GF-D8 (cell line): ENCODE results near the gene CELF2.
"Not testable (repeated sequence)": the region's sequence is repeated elsewhere in the genome, so short reads cannot be mapped to it uniquely, and the experiment has no call there.

Experiments
- DNase-seq: peaks from one replicate; lab custom pipeline; 2025; lab: John Stamatoyannopoulos, UW

Gene CELF2

DNA sequence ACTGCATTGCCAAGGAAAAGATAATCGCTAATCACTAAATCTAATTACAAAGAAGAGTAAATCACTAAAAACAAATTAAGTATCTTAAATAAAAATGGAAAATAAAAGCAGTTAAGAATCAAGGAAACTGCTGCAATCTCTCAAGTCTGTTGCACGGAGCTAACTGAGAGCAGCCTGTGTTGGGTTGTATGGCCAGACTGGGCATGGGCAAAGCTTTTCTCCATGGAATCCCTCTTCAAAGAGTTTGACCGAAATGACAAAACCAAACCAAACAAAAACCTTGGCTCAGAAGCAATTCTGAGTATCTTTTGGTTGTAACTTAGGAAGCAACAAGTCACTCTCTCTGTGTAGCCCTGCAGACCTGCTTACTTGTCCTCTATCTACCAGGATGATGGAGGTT is 78.8 kb downstream of the CELF2 start:
- DNase-seq, result no peak

DNA sequence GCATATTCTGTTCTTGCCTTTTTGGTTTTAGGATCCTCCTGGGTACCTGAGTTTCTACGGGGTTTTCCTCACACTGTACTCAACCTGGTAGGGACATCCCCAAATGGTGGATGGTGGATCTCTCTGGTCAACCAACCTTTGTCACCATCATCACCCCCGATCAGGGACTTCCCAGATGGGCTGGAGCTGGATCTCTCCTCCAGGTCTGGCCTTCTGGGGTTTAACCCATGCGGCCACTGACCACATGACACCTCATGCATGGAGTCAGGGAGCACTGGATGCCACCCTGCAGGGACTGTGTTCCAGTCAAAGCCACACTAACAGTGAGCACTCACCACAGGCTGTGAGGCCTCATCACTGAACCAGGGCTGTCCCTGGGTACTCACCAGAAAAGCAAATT is 80.0 kb downstream of the CELF2 start:
- no peak for DNase-seq

DNA sequence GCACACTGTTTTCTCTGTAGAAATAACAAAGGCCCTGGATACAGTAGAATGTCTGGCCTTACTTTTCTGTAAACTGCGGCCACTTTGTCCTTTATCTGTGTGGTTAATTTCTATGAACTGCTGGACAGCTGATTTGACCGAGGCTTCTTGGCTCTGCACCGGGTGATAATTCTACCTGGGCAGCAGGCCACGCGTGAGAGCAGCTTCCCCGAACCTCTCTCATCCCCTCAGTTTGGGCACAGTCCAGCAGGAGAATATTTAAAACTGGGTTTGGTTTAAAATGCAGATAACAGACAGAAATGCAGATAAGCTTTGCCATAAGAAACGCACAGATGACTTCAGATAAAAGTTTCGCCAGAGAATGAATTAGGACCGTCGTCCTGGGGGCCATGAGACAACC is 81.0 kb downstream of the CELF2 start:
- no peak for DNase-seq

DNA sequence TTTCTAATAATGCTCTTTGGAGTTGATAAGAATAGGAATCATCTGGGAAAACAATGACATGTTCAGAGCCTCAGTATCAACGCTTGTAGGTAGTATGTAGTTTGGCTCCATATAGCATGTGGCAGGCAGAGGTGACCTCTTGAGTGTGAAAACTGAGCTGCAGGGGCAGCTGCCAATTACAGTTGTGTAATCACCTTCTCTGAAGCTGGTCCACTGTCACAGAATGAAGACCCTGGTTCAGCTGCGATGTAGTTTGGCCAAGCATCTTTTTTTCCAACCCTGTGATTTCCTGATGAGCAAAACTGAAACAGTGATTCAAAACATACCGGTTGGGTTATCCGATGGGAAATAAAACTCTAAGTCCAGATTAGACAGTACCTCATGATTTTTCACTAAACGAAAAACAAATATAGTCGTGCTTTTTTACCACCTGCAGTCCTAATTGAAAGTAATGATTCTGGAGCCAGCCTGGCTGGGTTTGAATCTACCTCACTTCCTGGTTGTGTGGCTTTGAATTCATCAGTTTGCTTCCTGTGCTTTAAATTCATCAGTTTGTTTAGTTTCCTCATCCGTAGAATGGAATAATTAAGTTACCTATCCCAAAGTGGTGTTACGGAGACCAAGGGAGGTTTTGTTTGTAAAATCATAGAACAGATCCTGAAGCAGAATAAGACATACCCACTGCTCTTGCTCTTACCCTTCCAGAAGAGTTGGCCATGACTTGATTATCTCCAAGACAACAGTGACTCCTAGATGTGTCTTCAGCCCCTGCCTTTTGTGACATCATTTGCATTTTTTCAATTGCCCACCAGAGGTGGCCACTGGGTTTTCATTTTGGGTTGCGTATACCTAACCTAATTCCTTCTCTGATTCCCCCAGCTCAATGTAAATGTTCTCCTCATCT is 87.4 kb downstream of the CELF2 start:
- DNase-seq, result no peak

DNA sequence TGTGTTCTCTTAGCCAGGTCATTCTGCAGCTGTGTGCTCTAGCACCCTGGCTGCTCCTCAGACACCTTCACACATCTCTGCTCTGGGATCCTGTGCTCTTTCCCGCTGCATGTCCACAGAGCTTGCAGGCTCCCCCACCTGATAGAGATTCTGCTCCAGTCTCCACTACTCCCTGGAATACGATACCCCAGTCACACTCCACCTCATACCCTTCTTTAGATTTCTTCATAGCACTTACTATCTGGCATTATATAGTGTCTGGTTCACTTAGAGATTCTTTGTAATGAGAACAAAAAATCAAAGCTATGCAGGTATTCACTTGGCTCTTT is 88.0 kb downstream of the CELF2 start:
- DNase-seq, result no peak

DNA sequence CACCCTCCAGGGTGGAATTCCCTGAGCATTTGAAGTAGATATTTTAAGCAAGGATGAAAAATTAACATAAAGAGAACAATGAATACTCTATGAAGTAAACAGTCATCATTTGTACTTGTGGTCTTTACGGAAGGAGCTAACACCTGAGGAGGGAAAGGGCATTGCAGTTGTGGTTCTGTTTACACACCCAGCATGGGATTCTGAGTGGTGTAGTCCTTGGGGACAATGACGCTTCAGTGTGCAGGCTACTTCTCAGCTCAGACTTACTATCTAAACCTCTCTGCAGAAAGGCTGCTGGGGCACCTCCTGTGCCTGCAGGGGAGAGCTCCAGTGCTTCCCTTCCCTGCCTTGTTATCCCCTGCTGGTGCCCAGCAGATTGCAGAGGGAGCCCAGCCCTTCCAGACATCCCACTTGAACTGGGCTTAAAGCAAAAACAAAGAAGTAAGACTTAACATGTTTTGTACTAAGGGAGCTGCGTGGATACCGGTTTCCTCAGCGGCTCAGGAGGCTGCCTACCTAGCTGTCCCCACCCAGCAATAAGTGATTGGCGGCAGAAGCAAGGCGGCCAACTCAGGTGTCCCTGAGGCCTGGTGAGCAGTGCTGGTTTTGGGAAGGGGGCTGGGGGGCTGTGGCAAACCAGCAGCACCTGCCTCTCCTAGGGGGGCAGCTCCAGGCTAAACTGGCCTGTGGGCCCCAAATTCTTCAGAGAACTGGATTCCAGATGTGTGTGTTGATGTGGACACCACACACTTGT is 89.1 kb downstream of the CELF2 start:
- DNase-seq, result no peak

DNA sequence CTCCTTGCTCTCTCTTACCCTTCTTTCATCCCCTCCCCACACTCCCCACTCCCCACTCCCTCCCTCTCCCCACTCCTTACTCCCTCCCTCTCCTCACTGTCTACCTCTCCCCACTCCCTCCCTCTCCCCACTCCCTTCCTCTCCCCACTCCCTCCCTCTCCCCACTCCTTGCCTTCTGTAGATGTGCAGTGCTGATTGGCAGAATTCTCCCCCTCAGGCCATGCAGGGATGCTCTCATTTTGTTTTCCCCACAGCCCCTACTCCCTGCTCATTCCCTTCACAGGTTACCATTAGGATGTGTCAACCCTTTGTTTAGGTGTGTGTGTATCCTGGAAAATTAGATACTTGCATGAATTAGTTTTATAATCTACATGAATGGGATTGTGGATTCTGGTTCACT is 90.3 kb downstream of the CELF2 start:
- no peak for DNase-seq

DNA sequence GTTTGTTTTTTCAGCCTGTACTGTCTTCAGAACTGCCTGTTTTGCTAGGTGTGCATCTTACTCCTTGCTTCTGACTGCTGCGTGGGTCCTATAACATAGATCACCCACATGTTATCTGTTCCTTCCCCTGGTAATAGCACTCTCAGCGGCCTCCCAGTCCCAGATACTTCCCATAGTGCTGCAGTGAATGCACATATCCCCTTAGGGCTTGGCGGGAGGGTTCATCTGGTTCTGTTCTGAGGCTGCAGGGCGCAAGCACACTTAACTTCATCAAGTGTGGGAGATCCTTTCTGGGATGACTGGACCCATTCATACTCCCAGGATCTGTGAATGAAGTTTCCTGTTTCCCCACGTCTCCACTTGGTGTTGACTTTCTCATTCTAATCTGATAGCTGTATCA is 90.7 kb downstream of the CELF2 start:
- DNase-seq, result no peak

DNA sequence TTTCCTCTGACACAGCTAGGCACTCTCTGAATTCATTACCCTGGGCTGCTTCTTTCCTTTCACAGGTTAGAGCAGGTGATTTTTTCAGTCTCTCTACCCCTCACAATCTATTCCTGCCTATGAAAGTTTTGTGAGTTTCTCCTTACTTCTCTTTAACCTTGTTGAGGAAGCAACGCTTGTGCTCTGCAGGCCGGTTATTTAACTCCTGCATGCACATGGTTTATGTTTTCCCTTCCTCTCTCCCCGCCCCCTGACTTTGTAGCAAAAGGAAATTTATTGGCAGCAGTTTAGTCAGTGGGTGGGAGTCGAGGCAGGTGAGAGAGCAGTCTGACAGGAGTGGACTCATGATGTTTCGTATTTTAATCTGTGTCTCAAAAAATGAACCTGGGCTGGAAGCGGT is 91.9 kb downstream of the CELF2 start:
- no peak for DNase-seq

DNA sequence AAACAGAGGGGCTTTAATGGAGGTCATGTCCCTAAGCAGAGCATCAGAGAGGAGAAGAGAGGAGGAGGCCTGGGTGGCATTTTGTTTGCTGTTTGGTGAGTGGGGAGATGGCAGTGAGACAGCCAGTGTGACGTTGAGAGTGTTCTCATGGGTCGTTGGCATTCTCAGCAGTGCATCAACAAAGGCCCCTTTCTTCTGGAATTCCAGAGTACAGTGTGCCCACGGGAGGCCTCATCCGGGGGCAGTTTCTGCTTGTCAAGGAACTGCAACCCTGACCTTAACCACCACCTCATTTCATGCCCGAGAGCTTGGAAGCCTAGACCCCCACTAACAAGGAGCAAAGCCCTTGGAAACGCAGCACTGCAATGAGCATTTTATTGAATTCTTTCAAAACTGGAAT is 92.9 kb downstream of the CELF2 start:
- no peak for DNase-seq

DNA sequence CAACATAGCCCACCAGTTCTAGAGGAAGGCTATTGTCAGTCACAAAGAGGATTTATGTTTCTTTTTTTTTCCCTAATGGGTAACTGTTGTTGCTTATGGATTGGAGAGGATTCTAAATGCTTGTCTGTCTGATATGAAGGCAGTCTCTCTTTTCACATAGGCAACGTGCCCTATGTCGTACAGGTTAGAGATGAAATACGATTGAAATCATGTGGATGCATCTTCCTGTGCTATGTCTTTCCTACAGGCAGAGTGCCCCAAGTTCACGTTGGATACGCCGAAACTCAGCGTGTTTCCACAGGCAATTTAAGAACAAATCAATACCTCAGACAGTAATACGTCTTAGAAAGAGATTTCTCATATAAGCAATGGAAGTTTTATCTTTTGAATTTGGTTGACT is 93.8 kb downstream of the CELF2 start:
- DNase-seq, result no peak

DNA sequence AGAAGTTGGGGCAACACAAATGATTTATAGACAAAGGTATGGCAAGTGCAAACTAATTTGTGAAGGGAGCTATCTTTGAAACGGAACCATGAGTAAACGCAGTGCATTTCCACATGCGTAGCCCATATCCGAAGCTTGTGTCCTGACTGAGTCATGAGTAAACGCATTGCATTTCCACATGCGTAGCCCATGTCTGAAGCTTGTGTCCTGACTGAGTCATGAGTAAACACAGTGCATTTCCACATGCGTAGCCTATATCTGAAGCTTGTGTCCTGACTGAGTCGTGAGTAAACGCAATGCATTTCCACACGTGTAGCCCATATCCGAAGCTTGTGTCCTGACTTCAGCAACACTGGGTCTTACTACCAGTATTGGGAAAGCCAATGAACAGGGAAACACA is 95.0 kb downstream of the CELF2 start:
- no peak for DNase-seq

DNA sequence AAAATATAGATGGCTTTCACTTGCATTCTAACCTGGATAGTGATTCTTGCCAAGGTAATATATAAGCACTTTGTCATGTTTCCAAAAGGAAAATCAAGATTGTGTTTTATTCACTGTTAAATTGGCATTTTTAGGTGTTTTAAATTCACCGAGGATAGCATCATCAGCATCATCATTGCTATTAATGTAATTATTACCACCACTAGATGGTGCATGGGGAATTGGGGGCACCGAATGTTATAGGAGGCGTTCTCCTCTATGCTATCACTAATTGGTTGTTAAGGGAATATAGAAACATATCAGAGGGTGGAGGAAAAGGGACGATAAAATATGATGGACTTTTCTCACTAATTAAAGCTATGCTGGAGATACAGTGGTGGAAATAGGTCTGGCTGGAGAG is 95.5 kb downstream of the CELF2 start:
- no peak for DNase-seq

DNA sequence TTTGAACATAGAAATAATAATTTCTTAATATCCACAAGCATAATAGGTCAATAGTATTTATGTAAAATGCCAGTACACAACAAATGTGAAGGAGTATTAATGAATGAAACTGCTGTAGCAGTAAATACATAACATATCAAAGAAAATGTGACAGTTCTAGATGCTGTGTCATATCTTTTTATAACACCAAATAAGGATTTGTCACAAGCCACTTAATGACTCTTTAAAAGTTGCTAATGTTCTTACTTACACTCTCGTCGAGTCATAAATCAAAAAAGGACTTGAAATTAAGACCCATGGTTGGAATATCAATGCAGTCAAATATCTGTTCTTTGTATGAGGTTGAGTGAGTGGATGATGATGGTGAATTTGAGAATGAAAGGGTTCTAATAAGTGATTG is 96.6 kb downstream of the CELF2 start:
- no peak for DNase-seq

DNA sequence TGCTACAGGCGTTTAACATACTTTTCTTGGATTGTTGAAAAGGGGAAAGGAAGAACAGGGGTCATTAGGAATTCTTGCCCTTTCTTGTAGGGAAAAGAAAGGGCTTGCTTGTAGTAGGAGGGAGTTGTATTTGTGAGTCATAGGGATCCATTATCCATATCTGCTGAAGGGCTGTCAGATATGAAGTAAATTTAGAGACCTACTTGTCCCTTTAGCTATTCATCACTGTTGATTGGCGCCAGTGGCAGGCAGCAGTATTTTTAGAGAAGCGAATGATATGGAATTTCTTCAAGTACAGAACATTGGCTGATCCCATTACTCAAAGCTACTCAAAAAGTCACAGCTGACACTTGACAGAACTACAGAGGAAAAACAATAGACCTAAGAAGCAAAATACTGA is 97.7 kb downstream of the CELF2 start:
- no peak for DNase-seq

DNA sequence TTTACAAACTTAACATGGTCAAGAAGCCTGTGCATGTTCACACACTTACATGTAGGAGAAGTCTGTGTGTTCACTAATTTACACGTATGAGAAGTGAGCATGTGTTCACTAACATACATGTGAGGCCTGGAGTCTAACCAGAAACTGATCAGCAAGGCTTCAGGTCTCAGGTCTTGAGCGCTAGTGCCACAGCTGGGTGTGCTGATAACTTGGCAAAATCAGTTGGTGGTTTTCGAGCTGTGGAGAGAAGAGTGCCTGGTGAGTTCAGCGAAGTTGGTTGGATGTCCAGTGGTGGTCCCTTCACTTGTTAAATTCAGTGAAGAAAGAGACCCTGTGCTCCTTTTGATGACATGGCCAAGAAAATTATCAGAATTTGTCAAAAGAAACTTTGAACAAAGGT is 98.7 kb downstream of the CELF2 start:
- DNase-seq, result no peak

DNA sequence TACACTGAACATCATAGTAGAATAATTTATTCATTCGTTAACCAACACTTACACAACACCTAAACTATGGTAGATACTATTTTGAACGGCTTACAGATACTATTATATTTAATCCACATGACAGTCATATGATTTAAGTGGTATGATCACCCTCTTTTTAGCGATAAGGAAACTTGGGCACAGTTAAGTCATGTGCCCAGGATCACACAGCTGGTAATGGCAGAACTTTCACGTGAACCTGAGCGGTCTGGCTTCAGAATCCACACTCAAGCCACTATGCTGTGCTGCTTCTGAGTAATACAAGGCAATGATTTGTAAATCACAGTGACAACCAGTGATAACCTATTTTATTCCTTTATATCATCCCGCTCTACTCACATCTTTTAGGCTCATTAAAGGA is 99.1 kb downstream of the CELF2 start:
- DNase-seq, result no peak

DNA sequence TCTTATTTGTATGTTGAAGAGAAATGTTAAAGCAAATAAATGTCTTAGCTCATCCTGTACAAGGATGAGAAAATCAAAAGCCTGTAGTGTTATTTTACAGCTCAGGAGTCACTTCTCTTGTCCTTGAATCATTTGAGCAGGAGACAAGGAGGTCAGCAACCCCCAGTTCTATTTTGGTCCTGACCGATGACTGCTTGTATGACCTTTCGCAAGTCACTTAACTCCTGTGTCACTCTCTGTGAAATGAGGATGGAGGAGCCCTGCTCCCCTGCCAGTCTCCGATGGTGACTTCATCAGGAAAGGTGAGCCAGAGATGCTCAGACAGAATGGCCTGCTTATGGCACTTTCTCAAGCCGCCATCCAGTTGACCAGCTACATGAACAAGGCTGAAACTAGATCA is 101.0 kb downstream of the CELF2 start:
- DNase-seq, result no peak

DNA sequence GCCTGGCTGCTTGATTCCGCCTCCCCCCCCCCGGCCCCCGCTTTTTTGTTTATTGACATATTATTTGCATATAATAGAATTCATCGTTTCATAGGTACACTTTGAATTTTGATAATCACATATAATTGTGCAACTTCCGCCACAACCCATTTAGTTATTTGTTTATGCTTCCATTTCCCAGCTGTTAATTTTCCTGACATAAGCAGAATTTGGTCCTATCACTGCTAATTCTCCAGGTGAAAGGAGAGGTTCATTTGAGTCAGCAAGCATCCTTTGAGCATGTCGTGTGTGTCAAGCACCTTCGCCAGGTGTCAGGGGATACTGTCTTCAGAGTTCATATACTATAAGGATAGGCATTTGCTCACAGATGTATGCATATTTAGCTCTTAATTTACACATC is 102.2 kb downstream of the CELF2 start:
- no peak for DNase-seq

DNA sequence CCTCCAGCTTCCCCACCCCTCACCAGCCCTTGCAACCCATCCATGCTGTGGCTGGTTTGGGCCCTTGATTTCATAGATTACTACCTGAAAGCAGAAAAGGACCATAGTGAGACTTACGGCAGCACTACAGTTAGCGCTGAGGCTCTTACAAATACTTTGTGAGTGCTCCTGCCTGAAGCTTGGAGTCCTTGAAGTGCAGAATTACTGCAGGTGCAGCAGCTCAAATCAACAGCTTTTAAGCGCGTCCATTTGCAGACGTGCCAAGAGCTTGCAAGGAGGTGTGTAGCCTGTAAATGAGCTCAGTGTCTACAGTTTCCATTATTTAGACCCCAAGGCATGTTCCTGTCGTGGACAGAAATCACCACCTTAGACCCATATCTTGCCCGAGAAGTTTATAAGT is 103.0 kb downstream of the CELF2 start:
- no peak for DNase-seq

DNA sequence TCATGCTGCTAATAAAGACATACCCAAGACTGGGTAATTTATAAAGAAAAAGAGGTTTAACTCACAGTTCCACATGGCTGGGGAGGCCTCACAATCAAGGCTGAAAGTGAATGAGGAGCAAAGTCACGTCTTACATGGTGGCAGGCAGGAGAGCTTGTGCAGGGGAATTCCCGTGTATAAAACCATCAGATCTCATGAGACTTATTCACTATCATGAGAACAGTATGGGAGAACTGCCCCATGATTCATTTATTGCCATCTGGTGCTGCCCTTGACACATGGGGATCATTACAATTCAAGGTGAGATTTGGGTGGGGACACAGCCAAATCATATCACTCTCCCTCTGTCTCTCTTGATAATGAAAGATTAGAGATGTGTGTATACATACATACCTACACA is 106.2 kb downstream of the CELF2 start:
- not testable (repeated sequence) for DNase-seq

DNA sequence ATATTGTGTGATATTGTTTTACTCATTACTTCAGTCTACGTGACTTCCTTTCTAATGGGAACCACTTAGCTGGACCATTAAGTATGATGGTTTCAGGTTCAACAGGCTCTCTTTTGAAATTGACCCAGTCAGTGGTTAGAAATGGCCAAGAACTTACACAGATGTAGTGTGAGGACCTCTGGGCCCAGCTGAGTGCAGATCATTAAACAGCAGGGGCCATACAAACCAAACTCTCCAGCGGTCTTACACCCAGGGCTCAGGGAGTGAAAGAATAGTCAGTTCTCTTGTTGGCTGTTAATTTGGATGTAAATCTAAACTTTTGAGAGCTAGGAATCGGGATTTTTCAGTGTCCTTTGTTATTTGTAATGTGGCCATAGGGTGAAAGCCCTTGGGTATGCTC is 107.3 kb downstream of the CELF2 start:
- no peak for DNase-seq

DNA sequence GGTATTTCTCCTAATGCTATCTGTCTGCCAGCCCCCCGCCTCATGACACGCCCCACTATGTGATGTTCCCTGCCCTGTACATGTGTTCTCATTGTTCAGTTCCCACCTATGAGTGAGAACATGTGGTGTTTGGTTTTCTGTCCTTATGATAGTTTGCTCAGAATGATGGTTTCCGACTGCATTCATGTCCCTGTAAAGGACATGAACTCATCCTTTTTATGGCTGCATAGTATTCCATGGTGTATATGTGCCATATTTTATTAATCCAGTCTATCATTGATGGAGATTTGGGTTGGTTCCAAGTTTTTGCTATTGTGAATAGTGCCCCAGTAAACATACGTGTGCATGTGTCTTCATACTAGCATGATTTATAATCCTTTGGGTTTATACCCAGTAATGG is 109.3 kb downstream of the CELF2 start:
- DNase-seq, result not testable (repeated sequence)
